Measurements from ENCODE around the gene ADAMTS16.
"Not testable (repeated sequence)": the region's sequence is repeated elsewhere in the genome, so short reads cannot be mapped to it uniquely, and the experiment has no call there.

ADAMTS16 gene

GRCh38 chr5:5139777-5140478 lies at the start of gene ADAMTS16:
ADAMTS16 (plus strand) TSS chr5:5140330; CDS start chr5:5140468, 138 bp downstream.
- DNase-seq, result no peak

GRCh38 chr5:5092149-5092548 lies 48.0 kb upstream of the ADAMTS16 start:
- DNase-seq, result no peak

- no peak for DNase-seq
Measured at GRCh38 chr5:5100635-5101034, 39.5 kb upstream of the ADAMTS16 start.

GRCh38 chr5:5101676-5102075 lies 38.5 kb upstream of the ADAMTS16 start:
- DNase-seq, result no peak

GRCh38 chr5:5103245-5103644 lies 36.9 kb upstream of the ADAMTS16 start:
- DNase-seq, result no peak

GRCh38 chr5:5104550-5104949 lies 35.6 kb upstream of the ADAMTS16 start:
- DNase-seq, result no peak

GRCh38 chr5:5105531-5105930 lies 34.6 kb upstream of the ADAMTS16 start:
- no peak for DNase-seq

- no peak for DNase-seq
Measured at GRCh38 chr5:5116956-5117355, 23.2 kb upstream of the ADAMTS16 start.

- no peak for DNase-seq
Measured at GRCh38 chr5:5122776-5123175, 17.4 kb upstream of the ADAMTS16 start.

GRCh38 chr5:5124231-5124630 lies 15.9 kb upstream of the ADAMTS16 start:
- DNase-seq, result no peak

GRCh38 chr5:5126444-5126843 lies 13.7 kb upstream of the ADAMTS16 start:
- no peak for DNase-seq

- no peak for DNase-seq
Measured at GRCh38 chr5:5128766-5129165, 11.4 kb upstream of the ADAMTS16 start.

GRCh38 chr5:5132234-5132633 lies 7.9 kb upstream of the ADAMTS16 start:
- no peak for DNase-seq

GRCh38 chr5:5132693-5133295 lies 7.3 kb upstream of the ADAMTS16 start:
- no peak for DNase-seq

GRCh38 chr5:5134107-5134506 lies 6.0 kb upstream of the ADAMTS16 start:
- no peak for DNase-seq

- DNase-seq, result no peak
Measured at GRCh38 chr5:5135957-5136676, 4.0 kb upstream of the ADAMTS16 start.

GRCh38 chr5:5137851-5138250 lies 2.3 kb upstream of the ADAMTS16 start:
- DNase-seq, result not testable (repeated sequence)

- no peak for DNase-seq
Measured at GRCh38 chr5:5139336-5139776, 774 bp upstream of the ADAMTS16 start.

- DNase-seq, result no peak
Measured at GRCh38 chr5:5140479-5141338, 579 bp downstream of the ADAMTS16 start.

GRCh38 chr5:5141339-5141599 lies 1.1 kb downstream of the ADAMTS16 start:
- no peak for DNase-seq

- DNase-seq, result peak; percentile 5 to 22 (median 7)
Measured at GRCh38 chr5:5141625-5142525, 1.7 kb downstream of the ADAMTS16 start.

GRCh38 chr5:5144441-5144840 lies 4.3 kb downstream of the ADAMTS16 start:
- no peak for DNase-seq
